GM12892 (cell line): ENCODE data around the gene DLG2.

Experiments used
- POLR2A ChIP-seq: IDR thresholded peaks from 2 replicates; pipeline ENCODE4 v1.6.1; 2011; ENCODE audit warnings: low read depth, low read length, control low read depth
- POLR2AphosphoS5 ChIP-seq: IDR thresholded peaks from 2 replicates; pipeline ENCODE4 v1.6.1; 2011; ENCODE audit warnings: low read depth, low read length, control low read depth

DNA sequence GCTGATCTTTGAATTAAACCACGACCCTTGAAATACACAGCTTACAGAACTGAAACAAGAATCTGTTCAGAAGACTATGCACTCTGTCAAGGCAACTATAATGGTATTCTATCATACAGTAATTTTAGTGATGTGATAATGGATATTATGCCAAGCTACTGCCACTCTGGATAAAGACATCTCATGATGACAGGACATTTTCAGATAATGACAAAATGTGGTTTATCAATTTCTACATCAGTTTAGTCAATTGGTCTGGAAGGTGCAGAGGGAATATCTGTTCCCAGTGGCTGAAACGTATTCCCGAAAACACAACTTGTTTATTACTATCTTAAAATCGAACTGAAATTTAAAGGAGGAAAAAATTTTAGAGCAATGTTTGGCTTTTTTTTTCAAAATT is 1331.3 kb downstream of the DLG2 start:
- TF ChIP-seq POLR2AphosphoS5 (no peak), POLR2A (no peak)
